ENCODE results near the gene CPS1.

CPS1 gene

GRCh38 chr2:210558708-210559107 lies 2.3 kb downstream of the CPS1 start:
- no peak for TF ChIP-seq CTCF (IDR thresholded peaks at IDR 0.05; ENCODE audit: low read depth, low read length)
- H3K4me3 ChIP-seq (ENCODE audit: low read depth, low read length): no peak overlapping the region

DNA sequence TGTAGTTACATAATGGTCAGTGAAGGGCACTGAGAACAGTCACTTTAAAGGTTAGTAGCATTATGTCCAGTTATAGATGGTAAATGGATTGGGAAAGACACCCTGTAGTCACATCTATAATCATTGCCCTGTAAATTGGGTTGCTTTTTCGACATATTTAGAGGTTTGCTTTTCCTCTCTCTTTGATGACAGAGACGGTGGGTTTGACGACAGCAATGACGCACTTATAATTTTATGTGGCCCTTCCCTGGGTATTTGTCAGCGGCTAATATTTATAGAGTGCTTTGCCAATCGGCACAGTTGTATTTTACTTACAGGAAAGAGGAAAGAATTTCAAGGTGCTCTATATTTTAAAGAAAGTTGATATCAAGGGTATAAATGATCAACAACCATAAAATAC lies 2.8 kb downstream of the CPS1 start:
- no peak for TF ChIP-seq CTCF (IDR thresholded peaks at IDR 0.05; ENCODE audit: low read depth, low read length)

GRCh38 chr2:210561475-210561874 lies 5.1 kb downstream of the CPS1 start:
- no peak for TF ChIP-seq CTCF (IDR thresholded peaks at IDR 0.05; ENCODE audit: low read depth, low read length)
- no peak overlapping the region for H3K4me3 ChIP-seq (ENCODE audit: low read depth, low read length)

More for the DNA sequence above, 2.8 kb downstream of the CPS1 start:
- H3K4me3 ChIP-seq (ENCODE audit: low read depth, low read length): no peak overlapping the region

DNA sequence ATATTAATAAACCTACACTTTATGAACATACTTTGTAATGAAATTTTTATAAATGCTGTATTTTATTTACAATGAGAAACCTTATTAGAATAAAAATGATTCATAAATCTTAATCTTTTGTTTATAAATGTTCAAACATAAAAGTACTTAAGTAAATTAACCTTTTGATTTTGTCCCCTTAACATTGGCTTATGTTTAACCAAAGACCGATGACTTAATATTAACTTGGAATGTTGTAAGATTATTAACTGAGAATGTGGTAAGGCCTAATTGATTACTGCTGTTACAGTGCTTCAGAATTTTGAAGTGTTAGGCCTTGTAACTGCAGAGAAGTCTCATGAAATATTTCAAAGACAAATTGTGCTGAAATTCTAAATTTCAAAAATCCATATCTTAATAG lies 5.7 kb downstream of the CPS1 start:
- TF ChIP-seq CTCF (IDR thresholded peaks at IDR 0.05; ENCODE audit: low read depth, low read length): no peak
- H3K4me3 ChIP-seq (ENCODE audit: low read depth, low read length): no peak overlapping the region

GRCh38 chr2:210562502-210563080 lies 6.2 kb downstream of the CPS1 start:
- TF ChIP-seq CTCF (IDR thresholded peaks at IDR 0.05; ENCODE audit: low read depth, low read length): no peak
- H3K4me3 ChIP-seq (ENCODE audit: low read depth, low read length): no peak overlapping the region

DNA sequence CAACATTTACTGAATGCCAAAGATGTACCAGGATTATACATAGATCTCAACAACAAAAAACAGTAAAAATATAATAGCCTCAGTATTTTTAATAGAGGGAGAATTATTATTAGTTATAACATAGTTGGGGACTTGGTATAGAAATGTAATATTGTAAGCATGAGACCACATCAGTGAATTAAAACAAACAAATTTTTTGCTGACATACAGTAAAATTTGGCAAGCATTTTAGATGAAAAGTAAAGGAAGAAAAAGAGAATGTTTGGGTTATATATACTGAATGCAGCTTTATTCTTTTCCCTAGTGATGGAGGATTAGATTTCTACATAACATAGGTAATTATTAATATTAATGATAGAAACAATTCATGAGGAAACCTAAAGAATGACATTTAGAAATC lies 10.9 kb downstream of the CPS1 start:
- TF ChIP-seq CTCF (IDR thresholded peaks at IDR 0.05; ENCODE audit: low read depth, low read length): no peak
- no peak overlapping the region for H3K4me3 ChIP-seq (ENCODE audit: low read depth, low read length)

- no peak overlapping the region for H3K4me3 ChIP-seq (ENCODE audit: low read depth, low read length)
- no peak for TF ChIP-seq CTCF (IDR thresholded peaks at IDR 0.05; ENCODE audit: low read depth, low read length)
These were observed 11.7 kb downstream of the CPS1 start for GRCh38 chr2:210568108-210568507.

Measured in WI38 (cell line).